OCI-LY1 (cell line): Measurements from ENCODE around the gene IZUMO1.

Experiments
- H2AFZ ChIP-seq: fragments of 200-600 bp; sonication (generic), shearing (Covaris generic); 2 replicates; pipeline ENCODE4 v1.6.0; 2014; ENCODE audit warnings: antibody characterized with exemption, mild to moderate bottlenecking, low read length
- H3F3A ChIP-seq: fragments of 200-600 bp; sonication (generic), shearing (Covaris generic); 2 replicates; pipeline ENCODE4 v1.6.0; 2014; ENCODE audit warnings: mild to moderate bottlenecking, antibody characterized with exemption, low read length, moderate library complexity; ENCODE audit not compliant: insufficient read depth
- H3K27ac ChIP-seq: fragments of 200-600 bp; sonication (generic); 2 replicates; pipeline ENCODE4 v1.5.1; 2014; ENCODE audit warnings: low read length, mixed run types, mild to moderate bottlenecking, low read depth; ENCODE audit not compliant: poor library complexity, severe bottlenecking
- H3K27me3 ChIP-seq: fragments of 200-600 bp; sonication (generic); 2 replicates; pipeline ENCODE4 v1.6.0; 2014; ENCODE audit warnings: antibody characterized with exemption, mild to moderate bottlenecking, low read length, moderate library complexity; ENCODE audit not compliant: insufficient read depth
- H3K36me3 ChIP-seq: fragments of 200-600 bp; sonication (generic); 2 replicates; pipeline ENCODE4 v1.6.1; 2014; ENCODE audit warnings: mild to moderate bottlenecking, antibody characterized with exemption, low read length, moderate library complexity, mixed read lengths; ENCODE audit not compliant: insufficient read depth
- H3K4me1 ChIP-seq: fragments of 200-600 bp; sonication (generic); 2 replicates; pipeline ENCODE4 v1.5.1; 2014; ENCODE audit warnings: mild to moderate bottlenecking, low read length, moderate library complexity; ENCODE audit not compliant: insufficient read depth, severe bottlenecking
- H3K4me2 ChIP-seq: fragments of 200-600 bp; sonication (generic), shearing (Covaris generic); 2 replicates; pipeline ENCODE4 v1.6.1; 2014; ENCODE audit warnings: low read length
- H3K4me3 ChIP-seq: fragments of 200-600 bp; sonication (generic); 2 replicates; pipeline ENCODE4 v1.5.1; 2014; ENCODE audit warnings: low read length, low read depth, mild to moderate bottlenecking, mixed read lengths; ENCODE audit not compliant: poor library complexity, severe bottlenecking
- H3K79me2 ChIP-seq: fragments of 200-600 bp; shearing (Covaris generic); 2 replicates; pipeline ENCODE4 v1.6.1; 2016; ENCODE audit warnings: mixed run types, low read length, mixed read lengths; ENCODE audit not compliant: insufficient read depth
- H3K9ac ChIP-seq: fragments of 200-600 bp; sonication (generic), shearing (Covaris generic); 2 replicates; pipeline ENCODE4 v1.6.1; 2014; ENCODE audit warnings: mild to moderate bottlenecking, low read length, mixed read lengths
- H3K9me2 ChIP-seq: fragments of 200-600 bp; sonication (generic), shearing (Covaris generic); 2 replicates; pipeline ENCODE4 v1.6.1; 2014; ENCODE audit warnings: low read depth, mild to moderate bottlenecking, low read length, mixed read lengths
- H3K9me3 ChIP-seq: fragments of 200-600 bp; shearing (Covaris generic); 2 replicates; pipeline ENCODE4 v1.6.1; 2014; ENCODE audit warnings: low read length, mixed read lengths
- H4K20me1 ChIP-seq: fragments of 200-600 bp; sonication (generic), shearing (Covaris generic); 2 replicates; pipeline ENCODE4 v1.6.0; 2016; ENCODE audit warnings: mild to moderate bottlenecking, low read length; ENCODE audit not compliant: insufficient read depth
- EZH2 ChIP-seq: fragments of 200-600 bp; sonication (generic), shearing (Covaris generic); IDR thresholded peaks from 2 replicates; pipeline ENCODE4 v1.8.0; 2017; ENCODE audit warnings: borderline replicate concordance, mixed run types, mild to moderate bottlenecking, antibody characterized with exemption, low read length, moderate library complexity, mixed read lengths
- TF ChIP-seq, protein P1 (sequence below): fragments of 200-600 bp; sonication (generic), shearing (Covaris generic); IDR thresholded peaks from 2 replicates; pipeline ENCODE4 v1.5.1; 2017; ENCODE audit warnings: mild to moderate bottlenecking, antibody characterized with exemption, low read length, moderate library complexity, mixed read lengths

Gene IZUMO1

DNA sequence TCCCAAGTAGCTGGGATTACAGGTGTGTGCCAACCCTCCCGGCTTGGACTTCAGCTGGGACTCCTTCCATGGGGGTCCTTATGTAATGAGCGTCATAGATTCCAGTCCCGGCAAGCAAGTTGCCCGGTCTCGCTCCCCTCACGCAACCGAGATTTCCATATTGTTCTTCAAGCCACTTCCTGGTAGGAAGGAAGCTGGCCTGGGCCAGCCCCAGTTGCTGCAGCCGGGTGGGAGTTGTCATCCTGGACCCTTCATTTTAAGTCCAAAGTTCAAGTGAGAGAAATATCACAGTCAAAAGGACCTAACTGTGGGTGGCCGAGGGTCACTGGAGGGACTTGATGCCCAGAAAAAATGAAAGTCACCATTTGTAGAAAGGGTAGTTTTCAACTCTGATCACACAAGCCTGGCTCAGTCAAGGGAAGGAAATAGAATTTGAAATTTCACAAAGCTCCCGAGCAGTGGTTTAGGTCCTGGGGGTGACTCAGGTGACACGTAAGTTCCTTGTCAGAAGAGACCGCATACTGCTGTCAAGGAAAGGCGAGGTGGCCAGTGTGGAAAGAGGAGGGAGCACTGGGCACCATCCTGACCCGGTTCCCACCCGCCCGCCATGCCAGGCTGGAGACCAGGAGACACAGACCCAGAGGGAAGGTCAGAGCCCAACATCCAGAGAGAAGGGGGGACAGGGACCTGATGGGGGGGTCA is 13.9 kb upstream of the IZUMO1 start:
- Histone ChIP-seq H3K27me3 (no peaks in the 10 kb centered on the region), H3K9me2 (no peaks in the 10 kb centered on the region), H3F3A (no peaks in the 10 kb centered on the region), H4K20me1 (no peaks in the 10 kb centered on the region), H3K4me1 (no peaks in the 10 kb centered on the region), H3K27ac (no peak overlapping the region), H3K4me2 (no peak overlapping the region), H3K9me3 (no peaks in the 10 kb centered on the region), H3K36me3 (no peaks in the 10 kb centered on the region), H3K79me2 (no peaks in the 10 kb centered on the region), H2AFZ (no peak overlapping the region), H3K4me3 (no peak overlapping the region), H3K9ac (no peak overlapping the region)
- no peak for TF ChIP-seq EZH2
- TF ChIP-seq, protein P1, sequence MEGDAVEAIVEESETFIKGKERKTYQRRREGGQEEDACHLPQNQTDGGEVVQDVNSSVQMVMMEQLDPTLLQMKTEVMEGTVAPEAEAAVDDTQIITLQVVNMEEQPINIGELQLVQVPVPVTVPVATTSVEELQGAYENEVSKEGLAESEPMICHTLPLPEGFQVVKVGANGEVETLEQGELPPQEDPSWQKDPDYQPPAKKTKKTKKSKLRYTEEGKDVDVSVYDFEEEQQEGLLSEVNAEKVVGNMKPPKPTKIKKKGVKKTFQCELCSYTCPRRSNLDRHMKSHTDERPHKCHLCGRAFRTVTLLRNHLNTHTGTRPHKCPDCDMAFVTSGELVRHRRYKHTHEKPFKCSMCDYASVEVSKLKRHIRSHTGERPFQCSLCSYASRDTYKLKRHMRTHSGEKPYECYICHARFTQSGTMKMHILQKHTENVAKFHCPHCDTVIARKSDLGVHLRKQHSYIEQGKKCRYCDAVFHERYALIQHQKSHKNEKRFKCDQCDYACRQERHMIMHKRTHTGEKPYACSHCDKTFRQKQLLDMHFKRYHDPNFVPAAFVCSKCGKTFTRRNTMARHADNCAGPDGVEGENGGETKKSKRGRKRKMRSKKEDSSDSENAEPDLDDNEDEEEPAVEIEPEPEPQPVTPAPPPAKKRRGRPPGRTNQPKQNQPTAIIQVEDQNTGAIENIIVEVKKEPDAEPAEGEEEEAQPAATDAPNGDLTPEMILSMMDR = no peak

DNA sequence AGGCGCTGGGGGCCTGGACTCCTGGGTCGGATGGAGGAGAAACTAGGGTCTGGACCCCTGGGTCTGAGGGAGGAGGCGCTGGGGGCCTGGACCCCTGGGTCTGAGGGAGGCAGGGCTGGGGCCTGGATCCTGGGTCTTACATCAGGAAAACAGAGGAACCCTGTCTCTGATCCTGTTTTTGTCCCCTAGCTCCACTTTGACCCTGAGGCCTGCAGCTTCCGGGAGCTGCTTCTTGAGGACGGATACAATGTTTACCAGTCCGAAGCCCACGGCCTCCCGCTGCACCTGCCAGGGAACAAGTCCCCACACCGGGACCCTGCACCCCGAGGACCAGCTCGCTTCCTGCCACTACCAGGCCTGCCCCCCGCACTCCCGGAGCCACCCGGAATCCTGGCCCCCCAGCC is 11.0 kb upstream of the IZUMO1 start:
- H3F3A ChIP-seq = no peaks in the 10 kb centered on the region
- H3K27ac ChIP-seq = no peak overlapping the region
- H3K79me2 ChIP-seq = no peaks in the 10 kb centered on the region
- TF ChIP-seq EZH2 = no peak
- TF ChIP-seq, protein P1 = no peak
- no peaks in the 10 kb centered on the region for H3K27me3 ChIP-seq
- H3K9me3 ChIP-seq = no peaks in the 10 kb centered on the region
- H4K20me1 ChIP-seq = no peaks in the 10 kb centered on the region
- H3K4me3 ChIP-seq = no peak overlapping the region
- H3K9ac ChIP-seq = no peak overlapping the region
- no peak overlapping the region for H3K4me2 ChIP-seq
- H3K36me3 ChIP-seq = no peaks in the 10 kb centered on the region
- no peak overlapping the region for H2AFZ ChIP-seq
- H3K4me1 ChIP-seq = peaks cover 6% of the 10 kb centered on the region
- no peaks in the 10 kb centered on the region for H3K9me2 ChIP-seq

DNA sequence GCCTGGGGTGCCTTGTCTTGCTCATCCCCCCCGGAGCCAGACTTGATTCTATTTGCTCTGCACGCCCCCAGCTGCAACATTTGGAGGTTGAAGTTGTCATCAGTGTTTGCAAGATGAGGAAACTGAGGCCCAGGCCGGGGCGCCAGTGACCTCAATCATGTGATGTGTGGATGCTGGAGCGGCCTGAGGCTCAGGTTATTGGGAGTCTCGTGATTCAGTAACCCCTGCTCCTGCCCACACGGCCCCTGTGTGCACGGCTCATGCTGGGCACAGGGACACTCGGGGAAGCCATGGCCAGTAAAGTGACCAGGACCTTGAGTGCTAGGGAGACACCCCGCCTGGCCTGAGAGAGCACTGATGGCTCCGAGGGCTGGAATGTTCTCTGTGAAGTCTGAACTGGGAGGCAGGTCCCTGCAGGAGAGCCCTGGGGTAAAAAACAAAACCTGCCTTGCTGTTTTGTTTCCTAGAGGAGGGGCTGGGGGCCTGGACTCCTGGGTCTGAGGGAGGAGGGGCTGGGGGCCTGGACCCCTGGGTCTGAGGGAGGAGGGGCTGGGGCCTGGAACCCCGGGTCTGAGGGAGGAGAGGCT is 10.5 kb upstream of the IZUMO1 start:
- Histone ChIP-seq H2AFZ (no peak overlapping the region), H3K27me3 (no peaks in the 10 kb centered on the region), H4K20me1 (no peaks in the 10 kb centered on the region), H3K36me3 (no peaks in the 10 kb centered on the region), H3K9me2 (no peaks in the 10 kb centered on the region), H3K9ac (no peak overlapping the region), H3F3A (no peaks in the 10 kb centered on the region), H3K4me1 (peaks cover 12% of the 10 kb centered on the region), H3K27ac (no peak overlapping the region), H3K9me3 (no peaks in the 10 kb centered on the region), H3K79me2 (no peaks in the 10 kb centered on the region), H3K4me3 (no peak overlapping the region), H3K4me2 (no peak overlapping the region)
- TF ChIP-seq, protein P1 = no peak
- no peak for TF ChIP-seq EZH2
